Measurements from ENCODE around the gene DOC2A.

DNA sequence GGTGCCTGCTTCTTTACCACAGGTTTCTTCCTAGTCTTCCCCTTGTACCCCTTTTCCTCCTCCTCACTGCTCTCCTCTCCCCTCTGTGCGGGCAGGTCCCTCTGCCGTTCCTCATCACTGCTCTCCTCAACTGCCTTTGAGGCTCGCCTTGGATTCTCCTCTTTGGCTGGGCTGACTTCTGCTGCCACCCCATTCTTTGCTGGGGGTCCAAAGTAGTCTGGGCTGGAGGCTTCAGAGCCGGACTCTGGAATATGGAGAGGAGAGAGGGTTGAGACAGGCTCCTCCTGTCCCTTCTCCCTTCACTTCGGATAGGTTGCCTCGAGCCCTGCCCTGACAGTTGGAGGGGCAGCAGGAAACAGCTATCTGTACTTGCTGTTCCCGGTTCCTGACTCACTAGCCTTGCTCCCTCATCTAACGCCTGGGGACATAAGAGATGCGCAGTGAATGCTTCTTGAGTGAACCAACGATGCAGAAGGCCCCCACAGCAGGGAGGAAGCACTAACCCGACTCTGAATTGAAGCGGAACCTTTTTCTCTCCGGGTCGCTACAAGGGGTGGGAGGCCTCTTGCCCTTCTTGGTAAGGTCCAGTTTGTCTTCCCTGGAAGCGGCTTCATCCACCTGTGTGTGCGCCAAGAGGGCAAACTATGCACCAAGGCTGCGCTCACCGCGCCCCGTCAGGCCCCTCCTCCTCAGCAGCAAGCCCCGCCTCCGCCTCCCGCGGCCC, 16.1 kb downstream of the DOC2A start:
- TF ChIP-seq NCOA2 (IDR thresholded peaks at IDR 0.05; ENCODE audit: partially characterized antibody in 2 of 2) (no peak), ZNF444 (CRISPR knock-in tag; IDR thresholded peaks at IDR 0.05) (no peak), ZEB2 (IDR thresholded peaks at IDR 0.05) (no peak)
